Putamen (tissue), 1 donor: ENCODE measurements around the gene ZBTB25.
A peak's percentile ranks its signal among the peaks of the same experiment; 100 is the strongest.
"Not testable (repeated sequence)": the region's sequence is repeated elsewhere in the genome, so short reads cannot be mapped to it uniquely, and the experiment has no call there.

Source experiments
- DNase-seq: peaks from one replicate; pipeline ENCODE4 v3.0.0-alpha.2; 2016; ENCODE audit warnings: low spot score

Gene ZBTB25, protein sequence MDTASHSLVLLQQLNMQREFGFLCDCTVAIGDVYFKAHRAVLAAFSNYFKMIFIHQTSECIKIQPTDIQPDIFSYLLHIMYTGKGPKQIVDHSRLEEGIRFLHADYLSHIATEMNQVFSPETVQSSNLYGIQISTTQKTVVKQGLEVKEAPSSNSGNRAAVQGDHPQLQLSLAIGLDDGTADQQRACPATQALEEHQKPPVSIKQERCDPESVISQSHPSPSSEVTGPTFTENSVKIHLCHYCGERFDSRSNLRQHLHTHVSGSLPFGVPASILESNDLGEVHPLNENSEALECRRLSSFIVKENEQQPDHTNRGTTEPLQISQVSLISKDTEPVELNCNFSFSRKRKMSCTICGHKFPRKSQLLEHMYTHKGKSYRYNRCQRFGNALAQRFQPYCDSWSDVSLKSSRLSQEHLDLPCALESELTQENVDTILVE

DNA sequence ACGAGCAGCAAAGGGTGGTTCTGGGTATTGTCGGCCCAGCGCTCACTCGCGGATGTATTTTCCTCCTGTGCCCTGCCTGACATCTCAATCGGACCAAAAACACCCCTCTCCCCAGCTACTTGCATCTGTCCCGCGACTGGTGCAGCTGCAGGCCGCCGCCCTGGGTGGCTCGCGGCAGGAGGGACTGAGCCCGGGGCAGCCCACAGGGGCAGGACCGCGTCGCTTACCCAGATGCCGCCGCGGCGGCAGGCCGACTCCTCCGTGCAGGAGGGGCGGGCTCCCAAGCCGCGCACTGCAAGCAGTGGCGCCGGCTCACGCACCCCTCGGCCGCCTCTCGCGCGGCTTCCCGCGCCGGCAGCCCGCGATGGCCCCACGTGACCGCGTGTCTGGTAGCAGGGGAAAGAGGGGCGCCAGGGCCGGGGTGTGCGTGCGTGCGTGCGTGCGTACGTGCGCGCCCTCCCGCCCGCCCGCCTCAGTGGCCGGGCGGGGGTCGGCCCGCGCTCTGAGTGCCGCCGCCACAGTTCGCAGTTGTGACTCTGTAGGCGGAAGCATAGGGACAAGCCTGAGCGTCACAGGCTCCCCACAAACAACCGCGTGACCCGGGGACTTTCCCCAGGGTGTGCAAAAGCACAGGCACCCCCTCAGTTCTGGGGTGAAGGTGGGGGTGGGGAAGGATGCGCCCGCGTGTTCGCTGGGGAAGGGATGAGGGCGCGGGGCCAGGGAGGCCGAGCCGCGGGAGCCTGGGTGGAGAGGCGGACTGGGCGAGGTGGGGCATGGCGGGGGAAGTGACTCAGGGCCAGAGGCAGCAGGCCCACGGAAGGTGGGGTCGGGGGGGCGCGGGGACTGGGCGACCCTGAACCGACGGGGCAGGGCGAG, at the start of gene ZBTB25:
TSS of gene ZBTB25 (minus strand) at position 405 of the 876 bp plus-strand sequence. CDS start 13,305 bp downstream, outside the sequence.
- peak; percentile 93 for DNase-seq

DNA sequence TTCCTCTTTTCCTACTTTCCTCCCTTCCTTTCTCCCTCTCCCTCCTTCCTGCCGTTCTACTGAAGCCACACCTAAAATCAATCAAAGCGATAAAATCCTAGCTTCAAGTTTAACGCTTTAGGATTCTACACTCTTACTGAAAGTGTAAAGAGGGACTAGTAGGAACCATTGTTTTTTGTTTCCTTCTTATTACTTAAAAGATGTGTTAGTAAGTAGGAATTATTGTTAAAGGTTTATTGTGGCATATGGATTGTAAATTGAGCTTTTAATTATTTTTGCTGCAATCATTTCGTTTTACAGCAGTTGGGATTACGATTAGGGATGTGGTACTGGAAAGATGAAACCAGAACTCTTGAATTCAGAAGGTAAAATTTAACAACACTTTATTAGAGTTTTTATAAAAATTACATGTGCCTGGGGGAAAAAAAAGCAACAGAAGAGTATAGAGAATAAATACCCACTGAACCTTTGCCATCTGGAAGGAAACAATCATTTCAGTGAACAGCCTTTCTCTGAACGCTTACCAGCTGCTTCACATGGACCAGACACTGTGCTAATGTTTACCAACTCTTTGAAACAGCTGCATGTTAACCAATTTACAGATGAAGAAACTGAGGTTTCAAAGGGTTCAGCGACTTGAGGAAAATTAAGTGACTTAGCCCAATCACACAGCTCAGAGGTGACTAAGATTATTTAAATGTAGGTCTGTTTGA, 47.1 kb upstream of the ZBTB25 start:
- DNase-seq: no peak

DNA sequence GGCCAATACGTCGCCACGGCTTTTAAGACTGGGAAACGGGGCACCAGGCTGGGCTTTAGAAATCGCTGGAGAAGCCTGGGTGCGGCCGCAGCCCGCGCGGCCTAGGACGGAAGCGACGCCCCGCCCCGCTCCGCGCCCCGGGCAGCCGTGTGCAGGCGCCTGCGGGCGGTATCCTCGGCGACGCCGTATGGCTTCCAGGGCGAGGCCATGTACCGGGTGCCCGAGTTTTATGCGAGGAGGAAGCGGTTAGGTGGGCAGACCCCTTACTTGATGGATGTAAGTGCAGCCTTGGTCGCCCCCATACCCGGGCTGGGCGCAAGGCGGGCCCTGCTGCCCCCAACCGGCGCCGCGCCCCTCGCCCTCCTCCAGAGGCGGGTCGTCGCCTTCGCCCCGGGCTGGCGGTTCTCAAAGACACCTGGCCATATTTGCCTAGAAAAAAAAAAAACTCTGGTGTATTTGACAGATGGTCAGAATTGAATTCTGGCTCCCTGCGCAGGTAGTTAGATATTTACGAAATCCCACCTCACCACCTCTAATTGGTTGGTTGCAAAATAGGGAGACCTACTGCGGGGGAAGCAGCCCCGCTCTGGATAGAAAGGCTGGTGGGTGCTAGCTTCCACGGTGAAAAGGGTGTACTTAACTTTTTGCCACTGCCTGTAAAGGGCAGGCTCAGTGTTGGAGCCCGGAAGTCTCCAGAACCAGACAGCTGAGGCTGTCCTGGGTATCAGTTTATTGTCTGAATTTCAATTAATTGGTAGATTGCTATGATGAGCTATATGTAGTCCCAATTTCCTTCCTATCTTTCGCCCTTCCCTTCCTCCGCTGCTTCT, 46.4 kb upstream of the ZBTB25 start, which contains the start of gene PPP1R36:
TSS of gene PPP1R36 (plus strand) at position 171 of the 830 bp plus-strand sequence. CDS start at position 208, 37 bp downstream.
- no peak for DNase-seq

DNA sequence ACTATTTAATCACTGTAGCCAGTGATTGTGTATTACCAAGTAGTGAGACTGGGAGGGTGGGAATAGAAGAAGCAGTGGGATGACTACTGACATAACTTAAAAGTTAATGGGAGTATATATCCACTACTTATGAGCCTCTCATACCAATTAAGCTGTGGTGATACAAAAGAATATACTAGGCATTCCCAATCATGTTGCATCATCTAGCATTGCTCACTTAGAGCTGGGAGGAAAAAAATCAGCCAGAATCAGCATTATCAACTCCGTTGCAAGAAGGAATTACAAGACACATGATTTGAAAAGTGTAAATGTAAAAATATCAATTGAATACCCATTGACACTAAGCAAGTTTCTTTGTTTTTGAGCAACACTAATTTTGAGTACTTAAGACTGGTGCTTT, 45.4 kb upstream of the ZBTB25 start:
- DNase-seq: no peak

DNA sequence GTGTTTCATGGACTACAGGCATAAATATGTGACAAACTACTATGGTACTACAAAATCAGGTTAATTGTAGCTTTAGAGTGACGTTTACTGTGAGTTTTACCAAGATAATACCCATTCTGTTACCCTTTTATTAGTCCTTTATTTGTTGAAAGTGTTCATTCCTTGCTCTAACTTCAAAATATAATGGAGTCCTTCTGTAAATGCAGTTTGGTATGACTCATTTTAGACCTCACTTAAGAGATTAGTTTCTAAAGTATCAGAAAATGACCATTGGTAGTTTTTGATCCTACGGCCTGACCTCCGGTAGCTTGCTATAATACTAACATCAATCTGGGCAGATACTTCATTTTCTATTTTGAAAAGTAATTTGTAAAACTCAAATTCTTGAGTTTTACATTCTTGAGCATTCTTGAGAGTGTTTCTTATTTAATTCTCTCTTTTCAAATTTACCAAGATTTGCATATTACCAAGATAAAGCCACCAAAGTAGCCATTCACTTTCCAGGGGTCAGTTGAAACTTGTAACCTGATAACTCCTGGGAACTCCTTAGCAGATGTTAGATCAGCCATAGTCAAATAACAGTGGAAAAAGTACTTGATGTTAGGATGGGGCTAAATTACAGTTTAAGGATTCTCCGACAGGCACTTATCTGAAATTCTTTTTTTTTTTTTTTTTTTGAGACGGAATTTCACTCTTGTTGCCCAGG, 41.1 kb upstream of the ZBTB25 start:
- no peak for DNase-seq

DNA sequence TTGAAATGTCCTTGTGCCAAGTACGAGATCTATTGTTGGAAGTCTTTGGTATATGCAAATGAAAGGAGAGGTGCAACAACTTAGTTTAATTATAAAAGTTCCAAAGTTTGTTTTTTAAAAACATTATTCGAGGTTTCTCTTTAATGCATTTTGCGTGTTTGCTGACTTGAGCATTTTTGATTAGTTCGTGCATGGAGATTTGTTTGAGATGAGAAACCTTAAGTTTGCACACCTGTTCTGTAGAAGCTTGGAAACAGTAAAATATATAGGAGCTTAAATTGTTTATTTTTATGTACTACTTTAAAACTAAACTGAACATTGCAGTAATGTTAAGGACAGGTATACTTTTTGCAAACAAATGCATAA, 39.2 kb upstream of the ZBTB25 start:
- no peak for DNase-seq

DNA sequence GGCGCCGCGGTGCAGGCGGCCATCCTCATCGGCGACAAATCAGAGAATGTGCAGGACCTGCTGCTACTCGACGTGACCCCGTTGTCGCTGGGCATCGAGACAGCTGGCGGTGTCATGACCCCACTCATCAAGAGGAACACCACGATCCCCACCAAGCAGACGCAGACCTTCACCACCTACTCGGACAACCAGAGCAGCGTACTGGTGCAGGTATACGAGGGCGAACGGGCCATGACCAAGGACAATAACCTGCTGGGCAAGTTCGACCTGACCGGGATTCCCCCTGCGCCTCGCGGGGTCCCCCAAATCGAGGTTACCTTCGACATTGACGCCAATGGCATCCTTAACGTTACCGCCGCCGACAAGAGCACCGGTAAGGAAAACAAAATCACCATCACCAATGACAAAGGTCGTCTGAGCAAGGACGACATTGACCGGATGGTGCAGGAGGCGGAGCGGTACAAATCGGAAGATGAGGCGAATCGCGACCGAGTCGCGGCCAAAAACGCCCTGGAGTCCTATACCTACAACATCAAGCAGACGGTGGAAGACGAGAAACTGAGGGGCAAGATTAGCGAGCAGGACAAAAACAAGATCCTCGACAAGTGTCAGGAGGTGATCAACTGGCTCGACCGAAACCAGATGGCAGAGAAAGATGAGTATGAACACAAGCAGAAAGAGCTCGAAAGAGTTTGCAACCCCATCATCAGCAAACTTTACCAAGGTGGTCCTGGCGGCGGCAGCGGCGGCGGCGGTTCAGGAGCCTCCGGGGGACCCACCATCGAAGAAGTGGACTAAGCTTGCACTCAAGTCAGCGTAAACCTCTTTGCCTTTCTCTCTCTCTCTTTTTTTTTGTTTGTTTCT, 38.6 kb upstream of the ZBTB25 start:
- DNase-seq: no peak

DNA sequence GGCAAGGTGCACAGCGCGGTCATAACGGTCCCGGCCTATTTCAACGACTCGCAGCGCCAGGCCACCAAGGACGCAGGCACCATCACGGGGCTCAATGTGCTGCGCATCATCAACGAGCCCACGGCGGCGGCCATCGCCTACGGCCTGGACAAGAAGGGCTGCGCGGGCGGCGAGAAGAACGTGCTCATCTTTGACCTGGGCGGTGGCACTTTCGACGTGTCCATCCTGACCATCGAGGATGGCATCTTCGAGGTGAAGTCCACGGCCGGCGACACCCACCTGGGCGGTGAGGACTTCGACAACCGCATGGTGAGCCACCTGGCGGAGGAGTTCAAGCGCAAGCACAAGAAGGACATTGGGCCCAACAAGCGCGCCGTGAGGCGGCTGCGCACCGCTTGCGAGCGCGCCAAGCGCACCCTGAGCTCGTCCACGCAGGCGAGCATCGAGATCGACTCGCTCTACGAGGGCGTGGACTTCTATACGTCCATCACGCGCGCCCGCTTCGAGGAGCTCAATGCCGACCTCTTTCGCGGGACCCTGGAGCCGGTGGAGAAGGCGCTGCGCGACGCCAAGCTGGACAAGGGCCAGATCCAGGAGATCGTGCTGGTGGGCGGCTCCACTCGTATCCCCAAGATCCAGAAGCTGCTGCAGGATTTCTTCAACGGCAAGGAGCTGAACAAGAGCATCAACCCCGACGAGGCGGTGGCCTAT, 37.8 kb upstream of the ZBTB25 start:
- no peak for DNase-seq

DNA sequence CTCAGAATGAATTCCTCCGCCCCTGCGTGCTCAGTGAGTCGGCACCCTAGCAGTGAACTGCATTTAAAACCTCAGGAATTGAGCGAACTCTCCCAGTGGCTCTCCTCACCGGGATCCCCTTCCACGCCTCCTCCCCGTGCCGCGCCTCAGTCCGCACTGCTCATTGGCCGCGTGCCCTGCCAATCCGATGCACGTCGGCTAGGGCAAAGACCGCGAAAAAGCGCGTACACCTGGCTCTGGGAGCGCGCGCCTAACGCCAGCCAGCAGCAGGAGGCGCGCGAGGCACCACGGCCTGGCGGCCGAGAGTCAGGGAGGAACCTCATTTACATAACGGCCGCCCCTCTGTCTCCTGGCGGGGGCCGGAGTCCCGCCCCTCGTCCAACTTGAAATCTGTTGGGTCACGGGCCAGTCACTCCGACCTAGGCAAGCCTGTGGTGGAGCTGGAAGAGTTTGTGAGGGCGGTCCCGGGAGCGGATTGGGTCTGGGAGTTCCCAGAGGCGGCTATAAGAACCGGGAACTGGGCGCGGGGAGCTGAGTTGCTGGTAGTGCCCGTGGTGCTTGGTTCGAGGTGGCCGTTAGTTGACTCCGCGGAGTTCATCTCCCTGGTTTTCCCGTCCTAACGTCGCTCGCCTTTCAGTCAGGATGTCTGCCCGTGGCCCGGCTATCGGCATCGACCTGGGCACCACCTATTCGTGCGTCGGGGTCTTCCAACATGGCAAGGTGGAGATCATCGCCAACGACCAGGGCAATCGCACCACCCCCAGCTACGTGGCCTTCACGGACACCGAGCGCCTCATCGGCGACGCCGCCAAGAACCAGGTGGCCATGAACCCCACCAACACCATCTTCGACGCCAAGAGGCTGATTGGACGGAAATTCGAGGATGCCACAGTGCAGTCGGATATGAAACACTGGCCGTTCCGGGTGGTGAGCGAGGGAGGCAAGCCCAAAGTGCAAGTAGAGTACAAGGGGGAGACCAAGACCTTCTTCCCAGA, 36.9 kb upstream of the ZBTB25 start, which contains the start of gene HSPA2:
TSS of gene HSPA2 (plus strand) at position 534 of the 995 bp plus-strand sequence. CDS start at position 643, 109 bp downstream.
- DNase-seq: peak; percentile 99

DNA sequence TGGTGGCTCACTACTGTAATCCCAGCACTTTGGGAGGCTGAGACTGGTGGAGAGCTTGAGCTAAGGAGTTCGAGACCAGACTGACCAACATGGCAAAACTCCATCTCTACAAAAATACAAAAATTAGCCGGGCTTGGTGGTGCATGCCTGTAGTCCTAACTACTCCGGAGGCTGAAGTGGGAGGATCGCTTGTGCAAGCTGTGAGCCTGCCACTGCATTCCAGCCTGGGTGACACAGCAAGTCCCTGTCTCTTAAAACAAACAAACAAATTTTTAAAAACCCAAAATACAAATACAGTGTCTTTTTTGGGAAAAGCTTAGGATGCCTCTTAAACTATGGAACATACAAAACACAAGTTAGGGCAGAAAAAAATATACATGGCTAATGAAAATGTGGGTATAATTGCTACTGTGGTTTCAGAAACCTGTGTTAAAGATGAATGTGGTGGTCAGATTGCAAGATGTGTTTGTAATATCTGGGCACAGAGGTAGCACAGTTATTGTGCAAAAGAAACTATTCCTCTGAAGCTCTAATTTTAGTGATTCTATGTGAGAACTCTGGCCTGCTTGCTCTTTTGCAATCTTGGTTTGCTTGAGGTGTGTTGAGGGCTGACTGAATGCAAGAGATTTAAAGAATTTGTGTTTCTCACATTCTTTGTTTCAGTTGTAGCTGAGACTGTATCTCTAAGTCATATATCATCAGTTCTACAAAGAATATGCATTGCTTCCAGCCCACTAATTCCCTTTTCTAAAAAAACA, 33.0 kb upstream of the ZBTB25 start:
- DNase-seq: no peak

DNA sequence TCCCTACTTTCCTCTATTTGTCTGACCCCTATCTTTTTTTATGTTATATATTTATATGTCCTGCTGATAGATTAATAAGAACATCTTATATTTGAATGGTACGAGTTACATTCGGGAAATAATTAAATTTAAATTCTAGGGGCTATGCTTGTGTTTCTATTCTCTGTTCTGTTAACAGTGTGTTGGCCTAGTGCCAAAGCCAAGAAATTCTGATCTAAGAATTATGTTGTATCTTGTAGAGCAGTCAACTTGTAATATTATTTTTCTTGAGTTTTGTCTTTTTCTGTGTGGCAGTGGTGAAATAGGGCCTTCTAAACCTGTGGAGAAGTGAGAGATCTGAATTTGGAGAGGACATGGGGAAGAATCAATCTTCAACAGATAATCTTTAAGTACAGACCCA, 27.9 kb upstream of the ZBTB25 start:
- DNase-seq: no peak

DNA sequence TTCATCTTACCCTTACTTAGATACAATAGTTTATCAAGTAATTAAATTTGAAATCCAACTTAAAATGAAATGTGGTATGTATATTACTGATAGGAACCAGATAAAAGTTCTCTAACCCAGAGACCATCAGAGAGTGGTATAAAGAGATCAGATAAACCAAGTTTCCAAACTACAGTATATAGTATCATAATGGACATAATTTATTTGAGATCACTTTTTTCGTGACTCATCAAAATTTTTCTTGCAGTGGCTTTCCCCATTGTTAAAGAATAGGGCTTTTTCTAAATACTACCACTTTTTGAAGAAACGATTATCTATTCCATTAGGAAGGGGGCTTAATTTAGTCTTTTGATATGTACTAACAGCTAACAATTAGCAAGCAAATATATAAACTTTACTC, 21.7 kb upstream of the ZBTB25 start:
- DNase-seq: no peak

DNA sequence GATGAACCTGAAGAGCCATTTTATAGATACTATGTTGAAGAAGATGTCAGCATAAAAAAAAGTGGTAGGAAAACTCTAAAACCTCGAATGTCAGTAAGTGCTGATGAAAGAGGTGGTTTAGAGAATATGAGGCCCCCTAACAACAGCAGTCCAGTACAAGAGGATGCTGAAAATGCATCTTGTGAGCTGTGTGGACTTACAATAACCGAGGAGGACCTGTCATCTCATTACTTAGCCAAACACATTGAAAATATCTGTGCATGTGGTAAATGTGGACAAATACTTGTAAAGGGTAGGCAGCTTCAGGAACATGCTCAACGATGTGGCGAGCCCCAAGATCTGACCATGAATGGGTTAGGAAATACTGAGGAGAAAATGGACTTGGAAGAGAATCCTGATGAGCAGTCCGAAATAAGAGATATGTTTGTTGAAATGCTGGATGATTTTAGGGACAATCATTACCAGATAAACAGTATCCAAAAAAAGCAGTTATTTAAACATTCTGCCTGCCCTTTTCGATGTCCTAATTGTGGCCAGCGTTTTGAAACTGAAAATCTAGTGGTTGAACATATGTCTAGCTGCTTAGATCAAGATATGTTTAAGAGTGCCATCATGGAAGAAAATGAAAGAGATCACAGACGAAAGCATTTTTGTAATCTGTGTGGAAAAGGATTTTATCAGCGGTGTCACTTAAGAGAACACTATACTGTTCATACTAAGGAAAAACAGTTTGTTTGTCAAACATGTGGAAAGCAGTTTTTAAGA, 19.1 kb upstream of the ZBTB25 start:
- no peak for DNase-seq

DNA sequence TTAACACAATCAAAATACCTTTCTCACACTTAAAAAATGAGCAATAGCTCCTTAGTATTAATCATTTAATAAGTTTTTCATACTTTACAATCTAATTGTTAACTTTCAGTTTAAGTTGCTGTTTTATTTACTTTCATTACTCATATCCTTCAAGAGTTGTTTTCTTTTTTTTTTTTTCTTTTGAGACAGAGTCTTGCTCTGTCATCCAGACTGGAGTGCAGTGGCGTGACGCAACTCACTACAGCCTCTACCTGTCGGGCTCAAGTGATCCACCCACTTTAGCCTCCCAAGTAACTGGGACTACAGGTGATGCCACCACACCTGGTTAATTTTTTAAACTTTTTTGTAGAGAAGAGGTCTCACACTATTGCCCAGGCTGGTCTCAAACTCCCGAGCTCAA, 17.1 kb upstream of the ZBTB25 start:
- DNase-seq: no peak

DNA sequence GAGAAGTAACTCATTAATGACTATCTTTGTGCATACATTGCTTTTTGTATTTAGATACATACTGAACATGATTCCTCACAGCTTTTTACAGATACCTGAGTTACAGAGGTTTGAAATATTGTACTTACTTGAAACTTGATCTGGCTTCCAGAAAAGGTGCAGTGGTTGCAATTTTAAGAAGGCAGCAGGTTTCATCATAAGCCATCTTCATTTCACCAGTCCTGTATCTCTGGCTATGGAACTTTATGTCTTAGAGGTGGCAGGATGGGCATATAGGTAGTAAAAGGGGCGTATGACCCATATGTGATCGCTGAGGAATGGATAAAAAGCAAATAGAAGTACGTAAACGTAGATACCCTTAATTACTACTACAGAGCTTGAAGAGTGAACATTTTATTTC, 14.6 kb upstream of the ZBTB25 start:
- no peak for DNase-seq

DNA sequence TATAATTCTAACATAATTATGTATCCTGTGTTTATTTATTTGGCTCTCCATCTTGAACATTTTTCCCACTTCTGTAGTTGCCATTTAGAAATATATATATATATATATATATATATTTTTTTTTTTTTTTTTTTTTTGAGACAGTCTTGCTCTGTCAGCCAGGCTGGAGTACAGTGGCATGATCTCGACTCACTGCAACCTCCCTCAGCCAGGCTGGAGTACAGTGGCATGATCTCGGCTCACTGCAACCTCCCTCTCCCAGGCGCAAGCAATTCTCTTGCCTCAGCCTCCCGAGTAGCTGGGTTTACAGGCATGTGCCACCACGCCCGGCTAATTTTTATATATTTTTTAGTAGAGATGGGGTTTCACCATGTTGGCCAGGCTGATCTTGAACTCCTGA, 14.0 kb upstream of the ZBTB25 start:
- DNase-seq: not testable (repeated sequence)
